Activated CD8-positive, alpha-beta memory T cell treated with anti-CD3 and anti-CD28 coated beads, Interleukin-2, amount 50 U/mL, for 4 hours (primary cell): ENCODE measurements around the gene ANAPC15.

Source experiments
- DNase-seq: peaks from one replicate; pipeline ENCODE4 v3.0.0-alpha.2; 2020

Gene ANAPC15

DNA sequence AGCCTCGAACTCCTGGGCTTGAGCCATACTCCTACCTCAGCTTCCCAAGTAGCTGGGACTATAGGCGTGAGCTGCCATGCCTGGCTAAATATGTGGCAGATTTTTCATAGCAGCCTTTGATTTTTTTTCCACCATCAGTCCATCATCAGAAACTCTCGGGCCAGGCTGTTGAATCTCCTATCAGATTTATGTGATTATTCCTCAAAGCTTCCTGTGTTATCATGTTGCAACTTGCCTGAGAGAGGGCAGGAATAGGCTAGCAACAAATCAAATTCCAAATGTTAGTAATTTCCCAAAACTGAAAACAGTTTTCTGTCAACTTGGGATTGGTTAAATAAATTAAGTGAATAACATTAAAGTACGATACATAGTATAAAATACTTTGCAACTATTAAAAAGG, 28.4 kb downstream of the ANAPC15 start:
- DNase-seq = no peak

DNA sequence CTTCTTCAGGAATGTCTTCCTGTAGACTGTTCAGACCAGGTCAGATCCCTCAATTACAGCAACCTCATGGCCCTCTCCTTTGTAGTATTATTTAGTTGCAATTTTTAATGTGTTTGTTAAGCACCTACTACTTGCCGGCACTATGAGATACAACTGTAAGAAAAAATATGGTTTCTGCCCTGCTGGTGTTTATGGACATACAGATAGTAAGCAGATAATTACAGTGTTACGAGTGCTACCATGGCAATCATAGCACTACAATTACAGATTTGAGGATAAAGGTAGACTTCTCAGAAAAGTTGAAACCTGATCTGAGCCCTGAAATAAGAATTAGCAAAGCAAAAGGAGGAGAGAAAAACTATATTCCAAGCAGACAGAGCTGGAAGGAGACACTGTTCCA, 29.1 kb downstream of the ANAPC15 start:
- no peak for DNase-seq

DNA sequence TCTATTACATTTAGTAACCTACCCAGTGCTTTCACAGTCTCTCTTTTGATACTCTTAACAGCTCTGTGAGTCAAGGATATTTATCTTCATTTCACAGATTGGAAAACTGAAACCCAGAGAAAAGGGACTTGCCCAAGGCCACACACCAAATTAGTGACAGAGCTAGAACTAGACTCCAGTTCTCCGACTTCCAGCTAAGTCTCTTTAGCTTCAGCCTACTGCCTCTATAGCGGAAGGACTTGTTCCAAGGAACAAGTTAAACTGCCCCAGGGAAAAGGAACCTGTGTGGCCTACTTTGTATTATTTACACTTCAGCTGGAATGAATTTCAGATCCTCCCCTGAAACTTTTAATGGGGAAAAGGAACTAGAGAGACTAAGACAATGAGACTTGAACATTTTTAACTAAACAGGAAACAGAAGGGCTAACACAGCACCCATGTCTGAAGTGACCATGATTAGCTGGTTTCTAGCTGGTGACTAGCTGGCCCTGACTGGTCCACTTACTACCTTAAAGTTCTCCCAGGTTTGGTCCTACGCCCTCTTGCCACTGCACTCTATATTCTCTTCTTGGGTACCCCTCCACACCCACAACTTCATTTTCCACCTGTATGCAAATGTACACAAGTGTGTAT, 30.6 kb downstream of the ANAPC15 start:
- DNase-seq = no peak

DNA sequence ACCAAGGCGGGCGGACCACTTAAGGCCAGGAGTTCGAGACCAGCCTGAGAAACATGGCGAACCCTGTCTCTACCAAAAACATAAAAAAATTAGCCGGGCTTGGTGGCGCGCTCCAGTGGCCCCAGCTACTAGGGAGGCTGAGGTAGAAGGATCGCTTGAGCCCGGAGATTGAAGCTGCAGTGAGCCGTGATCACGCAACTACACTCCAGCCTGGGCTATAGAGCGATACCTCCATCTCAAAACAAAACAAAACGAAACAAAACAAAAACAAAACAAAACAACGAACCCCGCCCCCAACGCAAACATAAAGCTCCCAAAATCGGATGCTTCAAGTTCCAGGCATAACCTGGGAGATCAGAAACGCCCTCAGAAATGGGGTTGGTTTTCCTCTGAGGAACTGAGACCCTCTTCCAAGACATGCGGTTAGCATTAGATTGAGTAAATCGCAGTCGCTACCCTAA, 31.3 kb downstream of the ANAPC15 start:
- no peak for DNase-seq

DNA sequence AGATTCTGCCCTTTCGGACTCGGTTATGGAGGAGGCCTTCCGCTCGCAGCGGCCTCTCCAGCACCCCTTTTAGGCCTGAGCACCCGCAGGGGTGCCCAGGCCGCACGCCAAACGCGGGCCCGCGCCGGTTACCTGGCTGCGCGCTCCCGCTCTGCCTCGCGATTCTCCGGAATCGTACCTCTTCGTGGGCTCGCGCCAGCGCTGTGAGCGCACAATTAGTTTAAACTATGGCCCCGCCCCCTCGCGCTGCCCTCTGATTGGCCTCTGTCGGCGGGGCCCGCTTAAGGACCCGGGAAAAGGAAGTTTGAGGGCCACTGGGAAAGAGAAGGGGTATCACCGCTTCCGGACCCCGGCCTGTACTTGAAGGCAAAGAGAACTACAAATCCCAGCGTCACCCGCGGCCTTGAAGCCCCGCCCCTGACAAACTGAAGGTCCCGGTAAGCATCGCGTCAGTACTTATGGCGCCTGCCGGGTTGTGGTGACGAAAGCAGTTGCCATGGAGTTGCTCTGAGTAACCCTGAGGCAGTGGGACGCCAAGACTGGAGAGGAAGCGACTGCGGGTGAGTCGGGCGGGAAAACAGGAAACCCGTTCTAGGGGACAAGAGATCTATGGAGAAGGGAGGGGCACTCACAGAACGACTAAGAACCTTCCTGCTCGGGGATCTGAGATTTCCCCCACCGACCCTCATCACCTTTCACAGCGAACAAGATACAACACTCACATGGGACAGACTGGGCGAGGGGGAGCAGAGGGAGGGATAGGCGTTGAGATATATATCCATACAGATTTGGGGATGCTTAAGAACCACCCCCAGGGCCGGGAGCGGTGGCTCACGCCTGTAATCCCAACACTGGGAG, 31.9 kb downstream of the ANAPC15 start, which contains the start of the genes LRRC51 and NUMA1:
TSS of gene LRRC51 (plus strand) at position 525 of the 858 bp plus-strand sequence. CDS start 8,234 bp downstream, outside the sequence.
TSS of gene NUMA1 (minus strand) at position 217 of the 858 bp plus-strand sequence. CDS start 44,599 bp downstream, outside the sequence.
- DNase-seq = peak; percentile 99

DNA sequence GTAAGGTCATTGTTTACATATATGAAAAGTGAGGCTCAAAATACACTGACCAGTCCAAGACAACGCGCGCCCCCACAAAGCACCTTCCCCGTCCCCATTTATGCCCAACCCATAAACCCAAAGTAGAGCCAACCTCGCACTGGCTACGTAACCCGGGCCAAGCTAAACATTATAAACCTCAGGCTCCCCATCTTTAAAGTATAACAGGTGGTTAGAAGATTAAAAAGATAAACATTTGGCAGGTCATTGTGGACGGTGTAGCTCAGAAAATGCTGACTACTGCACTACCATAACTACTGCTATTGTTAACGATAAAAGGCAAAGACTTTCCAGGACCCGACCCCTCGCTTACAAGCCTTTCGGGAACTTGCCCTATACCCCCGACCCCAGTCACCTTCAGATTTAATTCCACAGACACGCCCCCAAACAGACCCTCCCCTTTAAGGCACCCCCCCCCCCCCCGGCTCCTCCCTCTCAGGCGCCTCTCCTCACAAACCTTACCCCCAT, 32.6 kb downstream of the ANAPC15 start:
- no peak for DNase-seq

DNA sequence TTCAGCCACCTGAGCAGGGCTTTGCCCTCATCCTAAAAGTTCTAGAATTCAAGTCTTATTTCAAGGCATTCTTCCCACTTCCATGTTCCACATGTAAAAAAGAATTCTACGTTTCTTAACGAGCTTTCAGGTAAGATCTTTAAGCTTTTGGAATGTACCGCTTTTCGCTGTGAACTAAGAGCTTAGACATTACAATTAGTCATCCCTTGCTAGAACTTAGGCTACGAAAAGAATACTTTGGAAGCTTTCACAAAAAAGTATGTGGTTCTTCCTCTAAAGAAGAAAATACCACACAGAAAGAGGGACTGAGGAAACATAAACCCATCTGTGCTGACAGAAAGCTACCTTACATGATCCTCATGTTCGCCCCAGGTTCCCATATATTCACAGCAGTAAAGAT, 34.0 kb downstream of the ANAPC15 start:
- no peak for DNase-seq

DNA sequence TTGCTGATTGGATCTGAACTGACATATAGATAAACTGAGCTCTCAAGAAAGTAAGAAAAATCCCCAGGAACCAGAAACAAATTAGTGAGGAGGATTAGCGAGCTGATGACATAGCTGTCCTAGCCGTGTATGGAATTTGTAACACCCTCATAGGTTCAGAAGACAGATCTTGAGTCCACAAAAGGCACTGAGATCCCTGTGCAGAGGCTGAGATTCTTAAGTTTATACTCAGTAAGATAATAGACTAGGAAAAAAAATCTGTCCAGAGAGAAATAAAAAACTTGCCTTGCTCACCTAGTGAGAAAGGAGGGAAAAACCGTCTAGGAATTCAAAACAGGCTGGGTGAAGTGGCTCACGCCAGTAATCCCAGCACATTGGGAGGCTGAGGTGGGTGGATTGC, 36.7 kb downstream of the ANAPC15 start:
- DNase-seq = no peak

DNA sequence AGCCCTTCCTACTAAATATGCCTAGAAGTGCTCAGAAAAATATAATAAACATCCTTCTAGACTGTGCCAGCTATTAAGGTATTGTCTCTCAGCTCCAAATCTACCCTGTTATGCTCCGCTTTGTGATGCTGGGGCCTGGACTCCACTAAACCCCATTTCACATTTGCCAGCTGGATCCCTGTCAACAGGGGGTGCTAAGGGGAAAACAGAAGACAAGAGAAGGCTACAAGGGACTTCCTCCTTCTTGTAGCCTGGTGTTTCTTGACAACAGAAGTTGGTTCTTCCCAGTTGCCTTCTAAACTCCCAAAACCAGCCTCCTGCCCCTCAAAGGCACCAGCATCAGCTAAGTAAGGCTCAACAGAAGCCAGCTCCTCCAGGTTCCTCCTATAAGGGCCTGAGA, 37.4 kb downstream of the ANAPC15 start:
- DNase-seq = no peak

DNA sequence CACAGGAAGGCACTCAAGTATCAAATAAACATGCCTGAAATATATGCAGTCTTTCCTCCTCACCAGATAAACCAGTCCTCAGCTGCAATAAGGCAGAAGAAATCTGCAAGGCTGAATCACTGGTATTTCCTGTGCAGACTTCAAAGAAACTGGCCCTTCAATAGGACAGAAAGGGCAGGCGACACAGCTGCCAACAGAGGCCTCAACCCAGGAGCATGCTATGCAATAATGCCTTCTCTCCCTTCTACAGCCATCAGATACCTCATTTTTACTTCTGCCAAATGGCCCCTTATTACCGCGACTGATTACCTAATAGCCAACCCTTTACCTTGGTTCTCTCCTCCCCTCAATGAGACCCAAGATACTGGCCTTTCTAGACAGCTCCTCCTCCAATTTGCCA, 40.1 kb downstream of the ANAPC15 start:
- DNase-seq = no peak

DNA sequence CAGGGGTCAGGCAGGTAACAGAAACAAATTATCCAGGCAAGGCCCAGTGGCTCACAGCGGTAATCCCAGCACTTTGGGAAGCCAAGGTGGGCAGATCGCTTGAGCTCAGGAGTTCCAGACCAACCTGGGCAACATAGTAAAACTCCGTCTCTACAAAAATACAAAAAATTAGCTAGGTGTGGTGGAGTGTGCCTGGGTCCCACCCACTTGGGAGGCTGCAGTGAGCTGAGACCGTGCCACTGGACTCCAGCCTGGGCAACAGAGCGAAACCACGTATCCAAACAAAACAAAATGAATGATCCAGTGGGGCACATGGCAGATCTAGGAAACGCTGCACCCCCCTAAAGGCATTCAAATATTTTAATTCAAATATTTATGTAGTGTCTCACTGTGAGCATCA, 42.0 kb downstream of the ANAPC15 start:
- DNase-seq = no peak

DNA sequence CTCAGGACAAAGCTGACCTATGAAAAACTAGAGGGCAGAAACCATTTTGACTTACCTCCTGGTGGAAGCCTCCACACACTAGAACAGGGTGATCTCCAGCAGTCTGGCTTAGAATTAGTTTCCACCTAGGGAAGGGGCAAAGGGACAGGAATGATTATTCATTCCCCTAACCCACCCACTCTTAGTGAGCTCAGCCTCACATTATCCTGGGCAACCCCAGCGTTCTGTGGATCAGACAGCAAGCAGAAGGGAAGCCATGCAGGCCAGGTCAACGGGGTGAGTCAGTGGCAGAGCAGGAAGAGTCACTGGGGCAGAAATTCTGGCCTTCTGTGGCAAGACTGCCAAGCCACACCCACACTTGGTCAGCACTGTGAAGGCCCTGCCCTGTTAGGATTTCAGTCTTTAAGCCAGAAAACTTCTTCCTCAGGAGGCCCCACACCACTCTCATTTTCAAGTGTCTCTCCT, 42.7 kb downstream of the ANAPC15 start:
- DNase-seq = no peak

DNA sequence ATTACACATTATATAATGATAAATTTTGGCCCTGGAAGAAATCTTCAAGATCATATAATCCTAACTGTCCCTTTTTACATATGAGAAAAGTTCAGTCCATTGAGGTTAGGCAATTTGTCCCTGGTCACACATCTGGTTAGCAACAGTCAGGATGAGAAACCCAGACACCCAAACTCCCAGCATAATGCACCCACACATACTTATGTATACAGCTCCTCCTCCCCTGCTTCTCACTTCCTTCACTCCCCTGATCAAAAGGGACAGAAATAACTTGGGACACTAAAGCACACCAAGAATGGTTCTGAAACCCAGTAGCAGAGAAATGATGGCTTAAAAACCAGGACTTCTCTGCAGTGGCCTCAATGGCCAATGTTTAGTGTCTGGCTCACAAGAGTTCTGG, 43.3 kb downstream of the ANAPC15 start:
- no peak for DNase-seq

DNA sequence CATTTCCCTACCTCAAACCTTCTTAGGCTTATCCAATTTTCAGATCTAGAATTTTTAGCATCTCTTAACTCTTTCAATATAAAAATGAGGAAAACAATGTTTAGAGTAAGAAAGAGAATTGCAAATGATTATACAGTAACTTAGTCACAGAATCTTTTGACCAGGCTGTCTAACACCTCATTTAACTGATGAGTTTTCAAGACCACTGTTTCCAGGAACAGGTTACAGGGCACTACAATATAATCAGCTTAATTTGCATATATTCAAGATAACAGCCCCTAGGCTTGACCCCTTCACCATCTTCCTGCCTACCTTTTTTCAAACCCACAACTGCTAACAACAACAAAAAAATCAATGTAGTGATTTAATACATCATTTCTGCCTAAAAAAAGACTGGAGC, 44.8 kb downstream of the ANAPC15 start:
- DNase-seq = no peak

DNA sequence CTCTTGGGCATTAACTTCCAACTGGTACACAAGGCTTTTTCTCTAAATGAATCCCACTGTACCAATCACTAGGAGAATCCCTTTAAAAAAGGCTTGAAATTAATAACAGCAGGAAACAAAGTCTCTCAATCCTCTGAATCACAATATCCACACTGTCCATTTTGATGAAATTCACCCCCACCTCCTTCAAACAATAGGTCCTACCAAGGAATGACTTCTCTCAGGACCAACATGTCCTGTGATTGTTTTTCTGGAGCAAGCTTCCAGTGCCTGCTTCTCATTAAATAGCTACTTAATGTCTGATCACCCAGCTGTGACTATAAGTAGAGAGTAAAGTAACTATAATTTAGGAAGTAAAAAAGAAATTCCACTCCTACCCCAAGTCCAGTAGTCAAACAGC, 45.2 kb downstream of the ANAPC15 start:
- DNase-seq = no peak

DNA sequence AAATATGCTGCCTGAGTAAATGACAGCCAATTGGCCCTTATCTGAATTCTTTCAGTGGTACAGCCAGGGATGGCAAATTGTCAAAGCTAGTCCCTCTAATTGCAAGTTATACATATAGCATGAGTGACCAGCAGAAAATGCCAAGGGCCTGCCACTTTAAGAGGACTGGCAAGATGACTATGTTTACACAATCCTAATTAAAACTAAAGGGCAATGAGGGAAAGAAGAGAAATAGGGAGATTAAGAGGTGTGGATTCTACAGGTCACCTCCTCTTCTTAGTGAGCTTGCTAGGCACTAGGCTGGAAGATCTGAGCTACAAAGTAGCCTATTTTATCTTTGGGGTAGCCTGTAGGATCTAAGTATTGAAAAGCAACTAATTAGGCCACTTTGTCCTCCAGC, 45.6 kb downstream of the ANAPC15 start:
- no peak for DNase-seq

DNA sequence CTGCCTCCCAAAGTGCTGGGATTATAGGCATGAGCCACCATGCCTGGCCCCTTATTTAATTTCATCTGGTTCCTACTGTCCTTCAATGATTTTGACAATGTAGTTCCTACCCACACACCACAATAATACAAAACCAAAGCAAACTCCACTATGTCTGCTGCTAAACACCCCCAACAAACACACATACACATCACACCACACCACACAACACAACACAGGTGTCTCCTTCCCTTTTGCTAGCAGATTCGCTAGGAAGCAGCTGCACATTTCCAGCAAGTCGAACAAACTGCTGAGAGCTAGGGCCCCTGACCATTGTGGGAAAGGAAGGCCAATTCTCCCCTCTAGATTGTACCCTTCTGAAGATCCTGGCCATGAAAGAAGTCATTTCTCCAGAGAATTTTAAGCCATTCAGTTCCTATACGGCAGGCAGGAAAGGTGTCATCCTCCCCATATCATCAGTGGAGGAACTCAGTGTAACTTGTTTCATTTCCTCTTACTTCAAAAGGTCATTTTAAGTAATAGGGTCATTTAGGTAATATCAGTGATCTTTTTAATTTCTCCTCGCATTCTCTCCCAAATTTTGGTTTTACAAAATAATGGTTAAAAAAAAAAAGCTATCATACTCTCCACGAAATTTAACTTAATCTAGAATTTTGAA, 50.6 kb downstream of the ANAPC15 start:
- DNase-seq = no peak
